Measurements from ENCODE around the gene RECK. TPM values are rescaled to one million over a fixed set of nuclear protein-coding genes. Genes with fewer than 3 reads are reported as not detected.
A peak's percentile ranks its signal among the peaks of the same experiment; 100 is the strongest.

Gene RECK
- total RNA-seq, 1 donor from 2014 or later = 48.2 TPM

DNA sequence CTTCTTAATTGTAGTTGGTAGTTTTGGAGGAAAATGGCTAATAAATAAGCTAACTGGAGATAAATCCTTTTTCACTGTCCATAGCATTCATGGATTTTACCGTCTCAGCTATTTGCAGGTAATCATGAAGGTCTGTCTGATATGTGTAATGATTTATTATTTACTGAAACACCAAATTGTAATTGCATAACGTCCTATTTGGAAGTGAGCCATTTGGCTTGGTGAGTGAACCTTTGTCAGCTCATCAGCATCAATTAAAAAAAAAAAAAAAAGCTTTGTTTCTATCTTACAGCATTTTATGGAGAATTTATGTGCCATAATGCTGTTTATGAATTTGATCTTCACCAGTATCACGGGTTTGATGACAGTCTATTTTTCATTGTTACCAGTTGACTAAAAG lies 20.2 kb downstream of the RECK start:
- DNase-seq (ENCODE audit: low spot score) = no peak
- H3K9me3 Mint-ChIP-seq (ENCODE audit: unreplicated experiment) = no peaks in the 10 kb centered on the region
- H3K27me3 Mint-ChIP-seq (ENCODE audit: unreplicated experiment) = no peaks in the 10 kb centered on the region
- no peak overlapping the region for H3K27ac Mint-ChIP-seq (ENCODE audit: unreplicated experiment)
- TF ChIP-seq, protein P1, sequence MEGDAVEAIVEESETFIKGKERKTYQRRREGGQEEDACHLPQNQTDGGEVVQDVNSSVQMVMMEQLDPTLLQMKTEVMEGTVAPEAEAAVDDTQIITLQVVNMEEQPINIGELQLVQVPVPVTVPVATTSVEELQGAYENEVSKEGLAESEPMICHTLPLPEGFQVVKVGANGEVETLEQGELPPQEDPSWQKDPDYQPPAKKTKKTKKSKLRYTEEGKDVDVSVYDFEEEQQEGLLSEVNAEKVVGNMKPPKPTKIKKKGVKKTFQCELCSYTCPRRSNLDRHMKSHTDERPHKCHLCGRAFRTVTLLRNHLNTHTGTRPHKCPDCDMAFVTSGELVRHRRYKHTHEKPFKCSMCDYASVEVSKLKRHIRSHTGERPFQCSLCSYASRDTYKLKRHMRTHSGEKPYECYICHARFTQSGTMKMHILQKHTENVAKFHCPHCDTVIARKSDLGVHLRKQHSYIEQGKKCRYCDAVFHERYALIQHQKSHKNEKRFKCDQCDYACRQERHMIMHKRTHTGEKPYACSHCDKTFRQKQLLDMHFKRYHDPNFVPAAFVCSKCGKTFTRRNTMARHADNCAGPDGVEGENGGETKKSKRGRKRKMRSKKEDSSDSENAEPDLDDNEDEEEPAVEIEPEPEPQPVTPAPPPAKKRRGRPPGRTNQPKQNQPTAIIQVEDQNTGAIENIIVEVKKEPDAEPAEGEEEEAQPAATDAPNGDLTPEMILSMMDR (IDR thresholded peaks at IDR 0.05; ENCODE audit: unreplicated experiment) = no peak
- H3K4me1 Mint-ChIP-seq (ENCODE audit: unreplicated experiment) = peaks cover 40% of the 10 kb centered on the region
- H3K36me3 Mint-ChIP-seq (ENCODE audit: low read depth, unreplicated experiment) = peaks cover 19% of the 10 kb centered on the region
- no peak overlapping the region for H3K4me3 Mint-ChIP-seq (ENCODE audit: unreplicated experiment)

DNA sequence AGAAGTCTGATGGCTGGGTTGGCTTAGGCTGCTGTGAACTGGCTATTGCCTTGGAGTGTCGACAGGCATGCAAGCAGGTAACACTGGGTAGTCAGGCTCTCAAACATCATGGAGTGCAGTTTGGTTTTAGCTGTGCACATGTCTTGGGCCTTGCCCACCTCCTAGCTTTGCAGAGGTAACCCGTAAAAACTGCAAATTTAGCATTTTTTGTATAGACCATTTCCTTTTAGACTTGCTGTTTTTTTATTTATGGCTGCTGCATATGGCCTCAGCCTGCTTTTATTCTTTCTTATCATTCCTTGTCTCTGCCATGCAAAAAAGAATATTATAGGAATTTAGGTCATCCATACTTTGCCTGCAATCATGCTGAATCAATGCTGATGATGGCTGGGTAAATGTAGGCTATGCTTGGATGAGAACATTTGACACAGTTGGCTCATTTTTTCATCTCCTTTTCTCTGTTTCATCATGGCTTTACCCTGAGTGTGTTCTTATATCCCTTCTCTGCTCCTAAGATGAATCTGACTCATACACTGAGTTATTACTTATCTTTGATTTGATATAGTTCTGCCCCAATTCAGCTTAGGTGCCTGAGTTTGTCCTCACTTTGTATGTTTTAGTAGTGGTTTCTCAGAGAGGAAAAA lies 27.2 kb downstream of the RECK start:
- DNase-seq (ENCODE audit: low spot score) = no peak

DNA sequence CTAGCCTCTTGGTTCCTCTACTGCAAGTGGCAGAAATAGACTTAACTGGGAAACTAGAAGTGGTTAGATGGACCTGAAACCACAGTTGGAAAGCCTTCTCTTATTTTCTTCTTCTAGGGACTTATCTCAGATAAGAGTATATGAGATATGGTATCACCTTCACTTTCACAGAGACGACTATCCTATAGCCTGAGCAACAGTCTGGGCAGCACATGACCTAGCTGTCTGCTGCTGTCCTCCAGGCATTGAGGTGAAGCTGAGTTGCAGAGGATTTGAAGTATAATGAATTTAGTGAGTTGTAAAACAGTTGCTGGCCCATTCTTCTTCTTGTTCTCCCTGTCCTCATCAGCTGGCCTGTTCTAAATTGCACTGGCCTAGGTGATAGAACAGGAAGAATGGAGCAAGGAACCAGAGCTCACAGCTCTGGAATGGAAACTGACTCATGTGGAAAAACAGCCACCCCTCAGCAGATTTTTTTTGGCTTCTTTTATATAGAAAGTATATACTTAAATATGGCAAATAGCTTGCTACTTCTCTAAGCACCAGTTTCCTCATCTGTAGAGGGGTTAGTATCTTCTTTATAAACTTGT lies 27.8 kb downstream of the RECK start:
- Mint-ChIP-seq H3K4me3 (ENCODE audit: unreplicated experiment) (no peak overlapping the region), H3K9me3 (ENCODE audit: unreplicated experiment) (no peaks in the 10 kb centered on the region), H3K27ac (ENCODE audit: unreplicated experiment) (no peak overlapping the region), H3K36me3 (ENCODE audit: low read depth, unreplicated experiment) (peaks cover 22% of the 10 kb centered on the region), H3K27me3 (ENCODE audit: unreplicated experiment) (no peaks in the 10 kb centered on the region), H3K4me1 (ENCODE audit: unreplicated experiment) (peaks cover 15% of the 10 kb centered on the region)
- TF ChIP-seq, protein P1 (IDR thresholded peaks at IDR 0.05; ENCODE audit: unreplicated experiment) = no peak
- no peak for DNase-seq (ENCODE audit: low spot score)

More for the DNA sequence above, 27.2 kb downstream of the RECK start:
- H3K27me3 Mint-ChIP-seq (ENCODE audit: unreplicated experiment) = no peaks in the 10 kb centered on the region
- H3K9me3 Mint-ChIP-seq (ENCODE audit: unreplicated experiment) = no peaks in the 10 kb centered on the region
- H3K4me1 Mint-ChIP-seq (ENCODE audit: unreplicated experiment) = peaks cover 15% of the 10 kb centered on the region
- H3K36me3 Mint-ChIP-seq (ENCODE audit: low read depth, unreplicated experiment) = peaks cover 22% of the 10 kb centered on the region
- H3K4me3 Mint-ChIP-seq (ENCODE audit: unreplicated experiment) = no peak overlapping the region
- H3K27ac Mint-ChIP-seq (ENCODE audit: unreplicated experiment) = no peak overlapping the region
- TF ChIP-seq, protein P1 (IDR thresholded peaks at IDR 0.05; ENCODE audit: unreplicated experiment) = no peak

DNA sequence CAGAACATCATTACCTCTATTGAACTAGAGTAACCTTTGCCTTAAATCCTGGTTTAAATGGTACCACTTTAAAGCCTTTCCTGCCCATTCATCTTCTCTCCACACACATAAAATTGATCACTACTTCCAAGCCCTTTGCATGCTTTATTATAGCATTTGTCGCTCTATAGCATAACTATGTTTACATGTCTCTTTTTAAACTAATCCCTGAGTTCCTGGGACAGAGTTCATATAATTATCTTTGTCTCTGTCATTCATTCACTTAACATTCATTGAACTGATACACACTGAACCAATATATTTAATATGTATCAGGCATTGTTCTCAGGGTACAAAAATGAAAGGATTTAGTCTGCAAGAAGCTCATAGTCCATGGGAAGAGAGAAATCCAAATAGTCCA lies 37.3 kb downstream of the RECK start:
- peaks cover 32% of the 10 kb centered on the region for H3K4me1 Mint-ChIP-seq (ENCODE audit: unreplicated experiment)
- peaks cover 19% of the 10 kb centered on the region for H3K36me3 Mint-ChIP-seq (ENCODE audit: low read depth, unreplicated experiment)
- DNase-seq (ENCODE audit: low spot score) = no peak
- no peak overlapping the region for H3K27ac Mint-ChIP-seq (ENCODE audit: unreplicated experiment)
- TF ChIP-seq, protein P1 (IDR thresholded peaks at IDR 0.05; ENCODE audit: unreplicated experiment) = no peak
- peak overlapping the region; percentile 43 for H3K4me3 Mint-ChIP-seq (ENCODE audit: unreplicated experiment)
- no peaks in the 10 kb centered on the region for H3K9me3 Mint-ChIP-seq (ENCODE audit: unreplicated experiment)
- H3K27me3 Mint-ChIP-seq (ENCODE audit: unreplicated experiment) = peaks cover 3% of the 10 kb centered on the region

DNA sequence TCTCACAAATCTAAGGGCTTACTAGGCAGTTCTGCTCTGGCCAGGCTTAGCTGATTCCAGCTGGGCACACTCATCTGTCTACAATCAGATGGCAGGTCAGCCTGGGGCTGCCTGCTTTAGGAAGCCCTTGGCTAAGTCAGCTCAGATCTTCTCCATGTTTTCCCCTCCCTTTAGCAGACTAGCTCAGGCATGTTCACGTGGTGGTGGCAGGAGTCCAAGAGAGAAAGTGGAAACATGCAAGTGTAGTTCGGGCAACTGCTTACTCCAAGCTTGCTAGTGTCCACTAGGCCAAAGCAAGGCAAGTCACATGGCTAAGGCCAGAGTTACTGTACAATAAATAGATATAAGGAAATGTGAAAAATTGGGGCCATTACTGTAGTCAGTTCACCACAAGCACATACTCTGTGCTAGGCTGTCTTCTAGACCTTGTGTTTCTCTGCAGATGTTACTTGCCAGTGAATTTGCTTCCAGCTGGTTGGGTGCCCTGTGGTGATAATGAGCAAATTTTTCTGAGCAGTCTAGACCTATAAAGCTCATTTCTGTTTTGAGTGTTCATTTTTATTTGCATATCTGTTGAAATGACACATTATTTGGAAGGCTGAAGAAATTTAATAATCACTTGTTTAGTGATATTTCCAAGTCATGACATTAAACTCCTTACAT lies 38.3 kb downstream of the RECK start:
- Mint-ChIP-seq H3K36me3 (ENCODE audit: low read depth, unreplicated experiment) (peaks cover 19% of the 10 kb centered on the region), H3K4me3 (ENCODE audit: unreplicated experiment) (no peak overlapping the region), H3K27ac (ENCODE audit: unreplicated experiment) (no peak overlapping the region), H3K27me3 (ENCODE audit: unreplicated experiment) (peaks cover 3% of the 10 kb centered on the region), H3K4me1 (ENCODE audit: unreplicated experiment) (peaks cover 32% of the 10 kb centered on the region), H3K9me3 (ENCODE audit: unreplicated experiment) (no peaks in the 10 kb centered on the region)
- DNase-seq (ENCODE audit: low spot score) = no peak
- TF ChIP-seq, protein P1 (IDR thresholded peaks at IDR 0.05; ENCODE audit: unreplicated experiment) = no peak

All from endothelial cell (in vitro differentiated cells).